PFSK-1 (cell line): ENCODE results near the gene CACUL1.

Experiments
- POLR2AphosphoS5 ChIP-seq: IDR thresholded peaks from 2 replicates; pipeline ENCODE4 v1.6.1; 2012; ENCODE audit warnings: low read depth, mild to moderate bottlenecking, control low read depth, low read length, moderate library complexity
- REST ChIP-seq, 2 experiments: IDR thresholded peaks; 2 replicates each; pipeline versions ENCODE4 v1.6.1 to v1.8.0; 2011 to 2012; ENCODE audit warnings: low read depth in 2 of 2, low read length in 2 of 2, control low read depth in 1 of 2, inconsistent platforms in 1 of 2, mild to moderate bottlenecking in 1 of 2, moderate library complexity in 1 of 2; ENCODE audit not compliant: insufficient read depth in 1 of 2
- SIN3A ChIP-seq: IDR thresholded peaks from 2 replicates; pipeline ENCODE4 v1.6.1; 2012; ENCODE audit warnings: mild to moderate bottlenecking, low read length, moderate library complexity, borderline replicate concordance; ENCODE audit not compliant: insufficient read depth
- TAF1 ChIP-seq: IDR thresholded peaks from 2 replicates; pipeline ENCODE4 v1.6.1; 2012; ENCODE audit warnings: low read length, control low read depth, borderline replicate concordance; ENCODE audit not compliant: insufficient read depth

GRCh38 chr10:118721539-118721876, 33.3 kb downstream of the CACUL1 start:
- no peak for TF ChIP-seq SIN3A
- TF ChIP-seq REST (IDR thresholded peaks at IDR 0.05; ENCODE audit: insufficient read depth in 1 of 2, low read depth in 2 of 2, low read length in 2 of 2) = no peak
- TF ChIP-seq POLR2AphosphoS5 = no peak
- TF ChIP-seq TAF1 = no peak
